ENCODE data around the gene RDH13.

- TF ChIP-seq, protein P1, sequence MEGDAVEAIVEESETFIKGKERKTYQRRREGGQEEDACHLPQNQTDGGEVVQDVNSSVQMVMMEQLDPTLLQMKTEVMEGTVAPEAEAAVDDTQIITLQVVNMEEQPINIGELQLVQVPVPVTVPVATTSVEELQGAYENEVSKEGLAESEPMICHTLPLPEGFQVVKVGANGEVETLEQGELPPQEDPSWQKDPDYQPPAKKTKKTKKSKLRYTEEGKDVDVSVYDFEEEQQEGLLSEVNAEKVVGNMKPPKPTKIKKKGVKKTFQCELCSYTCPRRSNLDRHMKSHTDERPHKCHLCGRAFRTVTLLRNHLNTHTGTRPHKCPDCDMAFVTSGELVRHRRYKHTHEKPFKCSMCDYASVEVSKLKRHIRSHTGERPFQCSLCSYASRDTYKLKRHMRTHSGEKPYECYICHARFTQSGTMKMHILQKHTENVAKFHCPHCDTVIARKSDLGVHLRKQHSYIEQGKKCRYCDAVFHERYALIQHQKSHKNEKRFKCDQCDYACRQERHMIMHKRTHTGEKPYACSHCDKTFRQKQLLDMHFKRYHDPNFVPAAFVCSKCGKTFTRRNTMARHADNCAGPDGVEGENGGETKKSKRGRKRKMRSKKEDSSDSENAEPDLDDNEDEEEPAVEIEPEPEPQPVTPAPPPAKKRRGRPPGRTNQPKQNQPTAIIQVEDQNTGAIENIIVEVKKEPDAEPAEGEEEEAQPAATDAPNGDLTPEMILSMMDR (IDR thresholded peaks at IDR 0.05) = no peak
- no peak for TF ChIP-seq POLR2A (IDR thresholded peaks at IDR 0.05)
- TF ChIP-seq EP300 (IDR thresholded peaks at IDR 0.05) = no peak
Measured at GRCh38 chr19:55056827-55057226, 6.1 kb downstream of the RDH13 start.
